K562 (cell line): ENCODE measurements around the gene HS3ST1. TPM values are rescaled to one million over a fixed set of nuclear protein-coding genes. Genes with fewer than 3 reads are reported as not detected.

Experiments used
- ATAC-seq: fragments of 200-7000 bp; cut with Tn5 transposase; 3 replicates; pipeline ENCODE4 v1.9.1; 2020; ENCODE audit warnings: moderate library complexity
- BruUV-seq: library from RNA; stranded (reverse); fragments of 400-500 nt; replicated peaks from 2 replicates; lab custom pipeline; 2021; lab: Mats Ljungman, UMichigan
- CTCF ChIA-PET: fragments of 300-600 bp; formaldehyde crosslinking; extraction: SDS; loops from one replicate; lab custom pipeline; 2021; ENCODE audit warnings: low intra/inter-chr PET ratio; lab: Yijun Ruan, JAX
- POLR2A ChIA-PET: fragments of 300-600, 350-650 bp; sonication (Branson Sonifier 250); formaldehyde crosslinking; extraction: SDS; loops from one replicate; lab custom pipeline; 2021; ENCODE audit warnings: antibody characterized with exemption, inconsistent platforms; lab: Yijun Ruan, JAX
- DNase-seq, 4 experiments: peaks; one replicate each; pipeline versions ENCODE4 v3.0.0 to v3.0.0-alpha.2; 2011 to 2018; ENCODE audit warnings: low spot score in 3 of 4, mixed read lengths in 3 of 4; ENCODE audit errors: extremely low read depth in 1 of 4
- FAIRE-seq: peaks from 2 replicates; lab custom pipeline; 2011; peaks lifted over from hg19 to GRCh38; lab: Jason Lieb, UNC
- H2AFZ ChIP-seq: 2 replicates; pipeline ENCODE4 v1.6.0; 2011; ENCODE audit warnings: low read depth, low read length, control low read depth, inconsistent platforms
- H3K27ac ChIP-seq: fragments of 200-600 bp; 3 replicates; pipeline ENCODE4 v1.8.0; 2011; ENCODE audit warnings: low read depth, mild to moderate bottlenecking, control low read depth, inconsistent platforms, low read length, moderate library complexity, mixed read lengths; ENCODE audit errors: extremely low read depth
- H3K27me3 ChIP-seq, 2 experiments: fragments of 300-600 bp in 1 of 2; 2 replicates in 1 of 2; 3 replicates in 1 of 2; pipeline versions ENCODE4 v1.6.0 to v1.8.0; 2011; ENCODE audit warnings: inconsistent platforms in 2 of 2, low read length in 2 of 2, mild to moderate bottlenecking in 1 of 2, mixed read lengths in 1 of 2, moderate library complexity in 1 of 2; ENCODE audit not compliant: control insufficient read depth in 2 of 2, insufficient read depth in 2 of 2
- H3K36me3 ChIP-seq: fragments of 300-600 bp; 3 replicates; pipeline ENCODE4 v1.8.0; 2011; ENCODE audit warnings: mild to moderate bottlenecking, low read length, inconsistent platforms; ENCODE audit not compliant: control insufficient read depth, insufficient read depth
- H3K4me1 ChIP-seq, 2 experiments: fragments of 200-600 bp in 1 of 2; replicated peaks in 1 of 2; 2 replicates in 1 of 2; 3 replicates in 1 of 2; pipeline versions ENCODE4 v1.5.1 to v1.8.0; 2011; ENCODE audit warnings: inconsistent platforms in 2 of 2, low read length in 2 of 2, mild to moderate bottlenecking in 1 of 2, mixed read lengths in 1 of 2, moderate library complexity in 1 of 2; ENCODE audit not compliant: control insufficient read depth in 2 of 2, insufficient read depth in 2 of 2
- H3K4me2 ChIP-seq: 2 replicates; pipeline ENCODE4 v1.6.1; 2011; ENCODE audit warnings: low read length, control low read depth, inconsistent platforms, mixed read lengths; ENCODE audit not compliant: insufficient read depth
- H3K4me3 ChIP-seq: fragments of 200-600 bp; sonication (generic), shearing (Covaris generic); 2 replicates; pipeline ENCODE4 v1.5.1; 2016; ENCODE audit warnings: control low read depth, inconsistent platforms
- H3K79me2 ChIP-seq: fragments of 200-600 bp; 3 replicates; pipeline ENCODE4 v1.8.0; 2011; ENCODE audit warnings: low read length, inconsistent platforms; ENCODE audit not compliant: control insufficient read depth, insufficient read depth
- H3K9ac ChIP-seq, 2 experiments: 2 replicates each; pipeline versions ENCODE4 v1.6.0 to v1.6.1; 2011; ENCODE audit warnings: low read depth in 2 of 2, low read length in 2 of 2, control low read depth in 1 of 2, inconsistent platforms in 1 of 2, mild to moderate bottlenecking in 1 of 2, mixed read lengths in 1 of 2; ENCODE audit not compliant: insufficient read depth in 1 of 2
- H3K9me1 ChIP-seq: one replicate; pipeline ENCODE4 v1.6.0; 2011; ENCODE audit warnings: inconsistent platforms, mild to moderate bottlenecking, low read length, moderate library complexity; ENCODE audit not compliant: control insufficient read depth, insufficient read depth
- H3K9me3 ChIP-seq: replicated peaks from 2 replicates; pipeline ENCODE4 v1.5.1; 2011; ENCODE audit warnings: low read depth, low read length, inconsistent platforms; ENCODE audit not compliant: control insufficient read depth, insufficient read depth
- H4K20me1 ChIP-seq: replicated peaks from 2 replicates; pipeline ENCODE4 v1.6.1; 2011; ENCODE audit warnings: low read length, inconsistent platforms, mixed read lengths; ENCODE audit not compliant: control insufficient read depth, insufficient read depth
- BCL6 ChIP-seq: fragments of 250-450 bp; sonication (Bioruptor Pico); IDR thresholded peaks from 2 replicates; pipeline ENCODE4 v1.4.0; 2020
- GATAD2A ChIP-seq: fragments of 450-650 bp; IDR thresholded peaks from 2 replicates; pipeline ENCODE4 v1.6.1; 2017
- NR1H2 ChIP-seq: sonication (generic); formaldehyde crosslinking; IDR thresholded peaks from 2 replicates; pipeline ENCODE4 v1.4.0; 2020; ENCODE audit warnings: mild to moderate bottlenecking, missing genetic modification reagents
- ZNF134 ChIP-seq: fragments of 250-450 bp; sonication (Bioruptor Pico); conservative IDR thresholded peaks from 2 replicates; pipeline ENCODE4 v1.4.0; 2020
- ZNF232 ChIP-seq: sonication (generic); formaldehyde crosslinking; IDR thresholded peaks from 2 replicates; pipeline ENCODE4 v1.8.0; 2022; ENCODE audit warnings: mild to moderate bottlenecking, missing genetic modification reagents
- ZNF316 ChIP-seq: fragments of 450-650 bp; IDR thresholded peaks from 2 replicates; pipeline ENCODE4 v1.6.1; 2016
- WGBS: fragments of 100-300 bp; shearing (Covaris generic); methylation state at CpG from one replicate; pipeline ENCODE4 v1.1.6; 2016; ENCODE audit warnings: low coverage, mixed read lengths; ENCODE audit not compliant: insufficient coverage; ENCODE audit errors: missing lambda C conversion rate; 5-methylcytosine and 5-hydroxymethylcytosine counted together
- in situ Hi-C: fragments of 300-500 bp; cut with MboI; formaldehyde crosslinking; loops from 4 replicates; pipeline ENCODE4 v1.15.0; 2018; ENCODE audit warnings: inconsistent platforms, mixed read lengths
- intact Hi-C: fragments of 100-400 bp; cut with micrococcal nuclease; formaldehyde crosslinking; loops from 2 replicates; pipeline ENCODE4 v1.14.2; 2022
- polyA plus RNA-seq, 8 experiments: library from polyadenylated mRNA; depleted of rRNA in 4 of 8; stranded (reverse) in 5 of 8; unstranded in 3 of 8; fragments of >200 nt; fragmentation: Nextera tagmentation in 2 of 8; fragmentation: Illumina TruSeq in 1 of 8; extraction: Ambion mirVana in 2 of 8; extraction: Trizol in 1 of 8; gene quantifications; 2 replicates each; pipeline versions ENCODE4 v1.2.1 to v1.2.3, GENCODE V29; 2011 to 2014; ENCODE audit warnings: inconsistent platforms in 1 of 8, missing spikeins in 1 of 8
- total RNA-seq, 7 experiments: library from RNA; depleted of rRNA in 6 of 7; stranded (reverse); fragments of >200 nt in 6 of 7; fragmentation: Illumina TruSeq in 2 of 7; extraction: Trizol in 2 of 7; gene quantifications; 2 replicates each; pipeline versions ENCODE4 v1.2.1 to v1.2.3, GENCODE V29; 2011 to 2021; ENCODE audit warnings: low replicate concordance in 1 of 7
- TF ChIP-seq, protein P1 (sequence below): conservative IDR thresholded peaks from 2 replicates; pipeline ENCODE4 v1.6.1; 2011; ENCODE audit warnings: low read depth, mild to moderate bottlenecking, low read length; ENCODE audit not compliant: control insufficient read depth

The HS3ST1 gene
- total and polyA plus RNA-seq, 9 of the 15 experiments (the other 6 are each of a cell fraction or from before 2014, with no cell fraction given): 0.02 TPM; not detected in 8

DNA sequence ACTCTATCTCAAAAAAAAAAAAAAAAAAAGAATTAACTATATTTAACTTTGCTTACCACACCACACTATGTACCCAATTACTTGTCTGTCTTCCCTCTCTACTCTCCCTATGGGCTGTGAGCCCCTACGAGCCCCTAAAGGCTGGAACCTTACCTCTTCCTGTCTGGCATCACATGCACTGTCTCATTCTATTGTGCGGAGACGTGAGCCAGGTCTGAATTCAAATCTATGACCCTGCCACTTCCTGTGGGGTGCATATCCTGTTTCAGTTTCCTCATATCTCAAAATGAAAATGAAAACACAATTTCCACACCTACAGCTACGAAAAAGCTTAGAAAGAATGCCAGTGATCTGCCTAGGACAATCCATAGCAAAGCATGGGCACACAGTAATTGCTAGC, 42.9 kb upstream of the HS3ST1 start:
- H3K9ac ChIP-seq: no peak overlapping the region
- ATAC-seq (no peak), FAIRE-seq (no peak), DNase-seq (no peak)
- H3K9me1 ChIP-seq: no peaks in the 10 kb centered on the region
- H3K79me2 ChIP-seq: no peaks in the 10 kb centered on the region
- no peak overlapping the region for H3K27ac ChIP-seq
- no peak overlapping the region for H3K4me2 ChIP-seq
- intact Hi-C loops (no loop called here), in situ Hi-C loops (no loop called here)
- no peaks in the 10 kb centered on the region for H4K20me1 ChIP-seq
- TF ChIP-seq ZNF232: no peak
- TF ChIP-seq ZNF134 (CRISPR knock-in tag): no peak
- H3K36me3 ChIP-seq: no peaks in the 10 kb centered on the region
- ChIA-PET CTCF (no interaction called here), POLR2A (no interaction called here)
- H3K4me3 ChIP-seq: no peak overlapping the region
- BruUV-seq: no TSS peak
- no peaks in the 10 kb centered on the region for H3K9me3 ChIP-seq
- no peak overlapping the region for H2AFZ ChIP-seq
- H3K4me1 ChIP-seq: no peaks in the 10 kb centered on the region
- WGBS: 2% methylated on average over 4 of the region's 4 CpGs
- H3K27me3 ChIP-seq: no peaks in the 10 kb centered on the region

DNA sequence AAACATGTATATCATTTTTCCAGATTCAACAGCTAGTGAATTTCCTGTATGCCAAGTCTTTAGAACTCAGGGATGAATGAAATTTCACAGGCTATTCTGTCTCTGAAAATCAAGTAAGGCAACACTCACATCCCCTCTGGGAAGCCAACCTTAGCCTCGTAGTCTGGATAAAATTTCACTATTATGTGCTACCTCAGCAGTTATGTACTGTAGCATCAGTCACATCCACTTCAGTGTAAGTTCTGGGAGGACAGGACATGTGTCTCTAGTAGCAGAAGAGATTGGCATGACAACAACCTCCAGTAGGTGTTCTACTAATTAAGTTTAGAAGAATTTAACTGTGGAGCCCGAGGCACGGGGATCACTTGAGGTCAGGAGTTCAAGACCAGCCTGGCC, 42.4 kb upstream of the HS3ST1 start:
- Histone ChIP-seq H3K27ac (no peak overlapping the region), H3K4me2 (no peak overlapping the region), H3K79me2 (no peaks in the 10 kb centered on the region), H3K9me1 (no peaks in the 10 kb centered on the region), H4K20me1 (no peaks in the 10 kb centered on the region), H3K27me3 (no peaks in the 10 kb centered on the region), H3K4me3 (no peak overlapping the region), H3K4me1 (no peaks in the 10 kb centered on the region), H3K36me3 (no peaks in the 10 kb centered on the region), H3K9me3 (no peaks in the 10 kb centered on the region), H2AFZ (no peak overlapping the region), H3K9ac (no peak overlapping the region)
- FAIRE-seq: no peak
- intact Hi-C loops (no loop called here), in situ Hi-C loops (no loop called here)
- ChIA-PET POLR2A (no interaction called here), CTCF (no interaction called here)
- TF ChIP-seq GATAD2A (no peak), ZNF316 (0 out of 2 replicates have a peak, but pooled peaks have one; percentile 5), BCL6 (CRISPR knock-in tag) (no peak), NR1H2 (CRISPR knock-in tag) (no peak)
- TF ChIP-seq, protein P1, sequence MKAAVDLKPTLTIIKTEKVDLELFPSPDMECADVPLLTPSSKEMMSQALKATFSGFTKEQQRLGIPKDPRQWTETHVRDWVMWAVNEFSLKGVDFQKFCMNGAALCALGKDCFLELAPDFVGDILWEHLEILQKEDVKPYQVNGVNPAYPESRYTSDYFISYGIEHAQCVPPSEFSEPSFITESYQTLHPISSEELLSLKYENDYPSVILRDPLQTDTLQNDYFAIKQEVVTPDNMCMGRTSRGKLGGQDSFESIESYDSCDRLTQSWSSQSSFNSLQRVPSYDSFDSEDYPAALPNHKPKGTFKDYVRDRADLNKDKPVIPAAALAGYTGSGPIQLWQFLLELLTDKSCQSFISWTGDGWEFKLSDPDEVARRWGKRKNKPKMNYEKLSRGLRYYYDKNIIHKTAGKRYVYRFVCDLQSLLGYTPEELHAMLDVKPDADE: no peak
- BruUV-seq: no TSS peak
- WGBS: 0% methylated on average over 3 of the region's 3 CpGs
- ATAC-seq: no peak
- DNase-seq: no peak
